Activated CD8-positive, alpha-beta T cell treated with anti-CD3 and anti-CD28 coated beads for 36 hours (primary cell): ENCODE results near the gene MAP3K2. TPM values are rescaled to one million over a fixed set of nuclear protein-coding genes. Genes with fewer than 3 reads are reported as not detected.

Source experiments
- ATAC-seq: fragments of 200-7000 bp; cut with Tn5 transposase; one replicate; pipeline ENCODE4 v1.10.0; 2021; ENCODE audit warnings: mild to moderate bottlenecking, moderate library complexity
- CTCF ChIA-PET: fragments of 350-600 bp; sonication (Branson Sonifier 250); formaldehyde crosslinking; loops from one replicate; lab custom pipeline; 2021; ENCODE audit warnings: antibody characterized with exemption; lab: Charles Lee
- POLR2A ChIA-PET: fragments of 350-600 bp; sonication (Branson Sonifier 250); formaldehyde crosslinking; loops from one replicate; lab custom pipeline; 2021; ENCODE audit warnings: antibody characterized with exemption; lab: Charles Lee
- DNase-seq: peaks from one replicate; pipeline ENCODE4 v3.0.0-alpha.2; 2020
- H3K27ac Mint-ChIP-seq: one replicate; pipeline ENCODE4 v1.8.0; 2021; ENCODE audit warnings: mild to moderate bottlenecking, mixed read lengths
- H3K27me3 Mint-ChIP-seq: one replicate; pipeline ENCODE4 v1.8.0; 2021; ENCODE audit warnings: mixed read lengths
- H3K36me3 Mint-ChIP-seq: one replicate; pipeline ENCODE4 v1.8.0; 2021; ENCODE audit warnings: low read depth, mixed read lengths
- H3K4me1 Mint-ChIP-seq: one replicate; pipeline ENCODE4 v1.8.0; 2021; ENCODE audit warnings: low read depth, mixed read lengths
- H3K4me3 Mint-ChIP-seq: one replicate; pipeline ENCODE4 v1.8.0; 2021; ENCODE audit warnings: mild to moderate bottlenecking, moderate library complexity, mixed read lengths
- H3K9me3 Mint-ChIP-seq: one replicate; pipeline ENCODE4 v1.8.0; 2021; ENCODE audit warnings: mixed read lengths
- intact Hi-C: fragments of 100-400 bp; cut with micrococcal nuclease; formaldehyde crosslinking; loops from one replicate; pipeline ENCODE4 v1.10.0; 2022
- microRNA-seq: library from miRNA; unstranded; fragments of <30 nt; microRNA quantifications from one replicate; pipeline ENCODE4 v1.2.0, GENCODE V29; 2022; ENCODE audit warnings: borderline microRNAs expressed, borderline replicate concordance
- total RNA-seq, 2 experiments: library from RNA; stranded (reverse); gene quantifications; one replicate each; pipeline ENCODE4 v1.2.3, GENCODE V29; 2021
- TF ChIP-seq, protein P1 (sequence below): fragments of 200-600 bp; IDR thresholded peaks from one replicate; pipeline ENCODE4 v1.8.0; 2022; ENCODE audit warnings: antibody characterized with exemption, mild to moderate bottlenecking

Gene MAP3K2
- total RNA-seq, 2 experiments from 2014 or later, result 54.7 to 55.5 TPM

DNA sequence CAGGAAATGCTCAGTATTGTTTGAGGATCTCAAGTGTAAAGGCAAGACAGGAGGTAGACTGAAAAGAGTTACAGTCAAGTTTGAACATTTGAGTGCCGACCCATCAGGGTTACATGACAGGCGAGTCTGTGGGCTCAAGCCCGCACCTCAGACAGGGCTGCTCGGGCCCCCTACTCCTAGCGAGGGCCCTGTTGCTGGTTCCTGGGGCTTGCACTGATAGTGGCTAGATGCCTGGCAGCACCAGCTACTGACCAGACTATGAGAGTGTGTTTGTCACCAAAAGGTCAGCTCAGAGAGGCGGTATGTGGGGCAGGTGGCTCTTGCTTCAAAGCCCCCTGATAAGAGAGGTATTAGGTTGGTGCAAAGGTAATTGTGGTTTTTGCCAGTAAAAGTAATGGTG lies 132.1 kb downstream of the MAP3K2 start:
- TF ChIP-seq, protein P1, sequence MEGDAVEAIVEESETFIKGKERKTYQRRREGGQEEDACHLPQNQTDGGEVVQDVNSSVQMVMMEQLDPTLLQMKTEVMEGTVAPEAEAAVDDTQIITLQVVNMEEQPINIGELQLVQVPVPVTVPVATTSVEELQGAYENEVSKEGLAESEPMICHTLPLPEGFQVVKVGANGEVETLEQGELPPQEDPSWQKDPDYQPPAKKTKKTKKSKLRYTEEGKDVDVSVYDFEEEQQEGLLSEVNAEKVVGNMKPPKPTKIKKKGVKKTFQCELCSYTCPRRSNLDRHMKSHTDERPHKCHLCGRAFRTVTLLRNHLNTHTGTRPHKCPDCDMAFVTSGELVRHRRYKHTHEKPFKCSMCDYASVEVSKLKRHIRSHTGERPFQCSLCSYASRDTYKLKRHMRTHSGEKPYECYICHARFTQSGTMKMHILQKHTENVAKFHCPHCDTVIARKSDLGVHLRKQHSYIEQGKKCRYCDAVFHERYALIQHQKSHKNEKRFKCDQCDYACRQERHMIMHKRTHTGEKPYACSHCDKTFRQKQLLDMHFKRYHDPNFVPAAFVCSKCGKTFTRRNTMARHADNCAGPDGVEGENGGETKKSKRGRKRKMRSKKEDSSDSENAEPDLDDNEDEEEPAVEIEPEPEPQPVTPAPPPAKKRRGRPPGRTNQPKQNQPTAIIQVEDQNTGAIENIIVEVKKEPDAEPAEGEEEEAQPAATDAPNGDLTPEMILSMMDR, result no peak
- Mint-ChIP-seq H3K27me3 (no peaks in the 10 kb centered on the region), H3K36me3 (peaks cover 31% of the 10 kb centered on the region), H3K27ac (no peak overlapping the region), H3K4me3 (no peak overlapping the region), H3K9me3 (no peaks in the 10 kb centered on the region), H3K4me1 (no peaks in the 10 kb centered on the region)
- intact Hi-C loops, result no loop called here
- ChIA-PET POLR2A (no interaction called here), CTCF (no interaction called here)
- DNase-seq (no peak), ATAC-seq (no peak)

DNA sequence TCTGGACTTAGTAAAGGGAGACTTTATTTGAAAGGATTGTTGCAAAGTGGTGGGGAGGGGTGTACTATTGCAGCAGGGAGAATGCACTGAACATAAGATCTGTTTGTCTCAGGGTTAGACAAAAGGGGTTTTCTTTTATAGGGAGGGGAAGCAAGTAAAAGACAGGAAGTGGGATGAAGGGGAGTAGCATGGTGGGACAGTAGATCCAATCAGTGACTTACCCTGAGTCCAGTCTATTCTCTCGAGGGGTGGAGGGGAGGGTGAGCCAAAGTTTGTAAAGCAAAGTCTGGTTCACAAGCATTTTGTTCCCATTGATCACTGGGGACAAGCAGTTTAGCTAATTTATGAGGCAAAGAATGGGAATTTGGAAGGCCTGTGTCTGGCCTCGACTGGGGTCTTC lies 132.6 kb downstream of the MAP3K2 start:
- peaks cover 26% of the 10 kb centered on the region for H3K36me3 Mint-ChIP-seq

DNA sequence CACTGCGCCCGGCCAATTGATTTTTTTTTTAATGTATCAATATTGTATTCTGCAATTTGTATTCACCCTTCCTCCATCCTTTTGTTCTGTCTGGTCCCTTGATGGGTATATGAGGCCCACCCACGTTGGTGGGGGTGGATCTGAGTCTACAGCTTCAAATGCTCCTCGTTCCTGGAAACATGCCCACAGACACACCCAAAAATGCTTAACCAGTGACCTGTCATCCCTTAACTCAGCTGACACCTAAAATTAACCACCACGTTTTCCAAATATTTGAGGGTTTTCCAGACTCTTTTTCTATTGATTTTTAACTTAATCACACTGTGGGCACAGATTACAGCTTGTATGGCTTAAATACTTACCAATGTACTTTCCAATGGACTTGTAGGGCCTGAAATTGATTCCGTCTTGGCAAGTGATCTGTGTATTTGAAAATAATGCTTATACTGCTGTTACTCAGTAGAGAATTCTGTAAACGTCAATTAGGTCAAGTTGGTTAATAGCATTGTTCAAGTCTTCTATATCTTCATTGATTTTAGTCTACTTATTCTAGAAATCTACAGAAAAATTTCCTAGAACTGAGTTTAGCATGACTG lies 133.3 kb downstream of the MAP3K2 start:
- TF ChIP-seq, protein P1, result no peak
- H3K27ac Mint-ChIP-seq, result no peak overlapping the region
- CTCF ChIA-PET, result no interaction called here

More for the DNA sequence above, 132.6 kb downstream of the MAP3K2 start:
- Mint-ChIP-seq H3K4me1 (no peaks in the 10 kb centered on the region), H3K27me3 (no peaks in the 10 kb centered on the region), H3K9me3 (no peaks in the 10 kb centered on the region), H3K4me3 (no peak overlapping the region), H3K27ac (no peak overlapping the region)
- TF ChIP-seq, protein P1, result no peak
- DNase-seq (no peak), ATAC-seq (no peak)
- CTCF ChIA-PET, result no interaction called here
- POLR2A ChIA-PET, result no interaction called here
- intact Hi-C loops, result no loop called here

More for the DNA sequence above, 133.3 kb downstream of the MAP3K2 start:
- H3K9me3 Mint-ChIP-seq, result no peaks in the 10 kb centered on the region
- no peak for DNase-seq
- H3K36me3 Mint-ChIP-seq, result peaks cover 22% of the 10 kb centered on the region
- H3K27me3 Mint-ChIP-seq, result no peaks in the 10 kb centered on the region
- H3K4me3 Mint-ChIP-seq, result no peak overlapping the region
- no peaks in the 10 kb centered on the region for H3K4me1 Mint-ChIP-seq
- ATAC-seq, result no peak
- intact Hi-C loops, result no loop called here
- POLR2A ChIA-PET, result no interaction called here

Small RNAs within 50 kb of the gene (microRNA-seq; reads per million reads assigned to microRNA genes)
- gene MIR4783, result not detected

Other genes starting within 250 kb of the MAP3K2 start
- not detected for gene CYP27C1, start 167.7 kb downstream of the MAP3K2 start, total RNA-seq
- 10 to 100 TPM; 43.7 to 43.9 TPM for gene ERCC3, start 93.8 kb downstream of the MAP3K2 start, total RNA-seq
- not detected for gene PROC, start 30.5 kb upstream of the MAP3K2 start, total RNA-seq
- 10 to 100 TPM; 52.3 to 53.7 TPM for gene IWS1, start 138.5 kb upstream of the MAP3K2 start, total RNA-seq
- gene MYO7B, start 147.7 kb upstream of the MAP3K2 start, total RNA-seq, result 1 to 10 TPM in 1 of 2 experiments, under 1 TPM in 1; 0.65 to 1.2 TPM